ENCODE results near the gene TSEN54. TPM values are rescaled to one million over a fixed set of nuclear protein-coding genes. Genes with fewer than 3 reads are reported as not detected.

The TSEN54 gene
- total RNA-seq, 2 experiments from 2014 or later: 57.4 to 69.8 TPM

DNA sequence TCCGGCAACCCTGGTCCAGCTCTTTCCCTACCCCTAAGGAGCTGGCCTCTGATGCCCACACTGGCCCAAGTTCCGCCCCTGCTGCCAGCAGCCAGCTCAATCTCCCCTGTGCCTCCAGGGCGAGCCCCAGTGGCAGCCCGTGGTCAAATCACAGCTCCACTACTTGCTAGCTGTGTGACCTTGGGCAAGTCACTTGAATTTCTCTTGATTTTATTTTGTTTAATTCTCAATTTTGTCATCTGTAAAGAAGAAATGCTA, 11.2 kb upstream of the TSEN54 start:
- H3K9me2 ChIP-seq (ENCODE audit: insufficient read depth, low read length): no peaks in the 10 kb centered on the region
- intact Hi-C loops (cut with micrococcal nuclease; ENCODE audit: unreplicated experiment): no loop called here
- BruUV-seq (replicated peaks): no TSS peak
- ChIA-PET POLR2A (interaction anchor here (0.8 to 1.5 kb wide), 2 partner anchors 49 to 79 kb away, joined by 3 read pairs; partner anchors contain the start of gene TMEM94), CTCF (ENCODE audit: unreplicated experiment) (no interaction called here)
- H3K27ac ChIP-seq (ENCODE audit: low read depth, low read length, poor library complexity, severe bottlenecking): no peak overlapping the region
- no peaks in the 10 kb centered on the region for H4K20me1 ChIP-seq (ENCODE audit: insufficient read depth, low read length)
- no peak overlapping the region for H3K4me2 ChIP-seq (ENCODE audit: low read length)
- TF ChIP-seq, protein P1, sequence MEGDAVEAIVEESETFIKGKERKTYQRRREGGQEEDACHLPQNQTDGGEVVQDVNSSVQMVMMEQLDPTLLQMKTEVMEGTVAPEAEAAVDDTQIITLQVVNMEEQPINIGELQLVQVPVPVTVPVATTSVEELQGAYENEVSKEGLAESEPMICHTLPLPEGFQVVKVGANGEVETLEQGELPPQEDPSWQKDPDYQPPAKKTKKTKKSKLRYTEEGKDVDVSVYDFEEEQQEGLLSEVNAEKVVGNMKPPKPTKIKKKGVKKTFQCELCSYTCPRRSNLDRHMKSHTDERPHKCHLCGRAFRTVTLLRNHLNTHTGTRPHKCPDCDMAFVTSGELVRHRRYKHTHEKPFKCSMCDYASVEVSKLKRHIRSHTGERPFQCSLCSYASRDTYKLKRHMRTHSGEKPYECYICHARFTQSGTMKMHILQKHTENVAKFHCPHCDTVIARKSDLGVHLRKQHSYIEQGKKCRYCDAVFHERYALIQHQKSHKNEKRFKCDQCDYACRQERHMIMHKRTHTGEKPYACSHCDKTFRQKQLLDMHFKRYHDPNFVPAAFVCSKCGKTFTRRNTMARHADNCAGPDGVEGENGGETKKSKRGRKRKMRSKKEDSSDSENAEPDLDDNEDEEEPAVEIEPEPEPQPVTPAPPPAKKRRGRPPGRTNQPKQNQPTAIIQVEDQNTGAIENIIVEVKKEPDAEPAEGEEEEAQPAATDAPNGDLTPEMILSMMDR (conservative IDR thresholded peaks at IDR 0.05; ENCODE audit: low read length): 0 out of 2 replicates have a peak, but pooled peaks have one; percentile 25
- TF ChIP-seq EZH2phosphoT487 (IDR thresholded peaks at IDR 0.05; ENCODE audit: borderline replicate concordance, low read depth, low read length): no peak
- H3K4me1 ChIP-seq (ENCODE audit: insufficient read depth, low read length, poor library complexity, severe bottlenecking): no peaks in the 10 kb centered on the region
- DNase-seq (ENCODE audit: low spot score): no peak
- no peak overlapping the region for H3K4me3 ChIP-seq (ENCODE audit: low read depth, low read length, poor library complexity, severe bottlenecking)
- no peak overlapping the region for H2AFZ ChIP-seq (ENCODE audit: low read length)
- no peaks in the 10 kb centered on the region for H3K79me2 ChIP-seq (ENCODE audit: insufficient read depth, low read depth, low read length)
- H3K9me3 ChIP-seq (ENCODE audit: low read length): no peaks in the 10 kb centered on the region
- no peaks in the 10 kb centered on the region for H3K36me3 ChIP-seq (ENCODE audit: insufficient read depth, low read length)

DNA sequence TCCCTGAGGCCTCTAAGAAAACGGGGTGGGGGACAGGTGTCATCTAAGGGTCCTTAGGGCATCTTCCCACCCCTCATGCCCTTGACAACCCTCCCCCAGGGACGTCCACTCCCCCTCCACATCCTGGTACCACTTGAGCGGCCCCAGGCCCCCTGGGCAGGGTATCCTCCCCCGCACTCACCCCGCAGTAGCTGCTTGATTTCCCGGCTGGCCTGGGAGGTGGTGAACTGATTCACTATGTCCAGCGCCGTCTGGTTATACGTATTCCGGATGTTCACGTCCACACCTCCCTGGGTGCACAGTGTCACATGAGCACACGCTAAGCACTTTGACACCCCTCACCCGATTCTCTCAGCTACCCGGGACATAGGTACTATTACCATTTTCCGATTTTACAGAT, 10.7 kb upstream of the TSEN54 start:
- no peaks in the 10 kb centered on the region for H3K79me2 ChIP-seq (ENCODE audit: insufficient read depth, low read depth, low read length)
- H4K20me1 ChIP-seq (ENCODE audit: insufficient read depth, low read length): no peaks in the 10 kb centered on the region
- ChIA-PET CTCF (ENCODE audit: unreplicated experiment) (interaction anchor here (0.6 kb wide), 1 partner anchor 81 kb away, joined by 8 read pairs; no protein-coding TSS in a partner anchor), POLR2A (interaction anchor here (0.6 to 1.5 kb wide), 3 partner anchors 10 to 371 kb away, joined by 3 to 9 read pairs (median 4); no protein-coding TSS in a partner anchor)
- no peaks in the 10 kb centered on the region for H3K9me2 ChIP-seq (ENCODE audit: insufficient read depth, low read length)
- no peaks in the 10 kb centered on the region for H3K9me3 ChIP-seq (ENCODE audit: low read length)
- no peak overlapping the region for H2AFZ ChIP-seq (ENCODE audit: low read length)
- H3K4me1 ChIP-seq (ENCODE audit: insufficient read depth, low read length, poor library complexity, severe bottlenecking): no peaks in the 10 kb centered on the region
- no peak overlapping the region for H3K4me3 ChIP-seq (ENCODE audit: low read depth, low read length, poor library complexity, severe bottlenecking)
- no peak for DNase-seq (ENCODE audit: low spot score)
- TF ChIP-seq, protein P1 (conservative IDR thresholded peaks at IDR 0.05; ENCODE audit: low read length): no peak
- no peak for TF ChIP-seq EZH2phosphoT487 (IDR thresholded peaks at IDR 0.05; ENCODE audit: borderline replicate concordance, low read depth, low read length)
- BruUV-seq (replicated peaks): no TSS peak
- no peak overlapping the region for H3K27ac ChIP-seq (ENCODE audit: low read depth, low read length, poor library complexity, severe bottlenecking)
- intact Hi-C loops (cut with micrococcal nuclease; ENCODE audit: unreplicated experiment): no loop called here
- H3K4me2 ChIP-seq (ENCODE audit: low read length): no peak overlapping the region
- no peaks in the 10 kb centered on the region for H3K36me3 ChIP-seq (ENCODE audit: insufficient read depth, low read length)

DNA sequence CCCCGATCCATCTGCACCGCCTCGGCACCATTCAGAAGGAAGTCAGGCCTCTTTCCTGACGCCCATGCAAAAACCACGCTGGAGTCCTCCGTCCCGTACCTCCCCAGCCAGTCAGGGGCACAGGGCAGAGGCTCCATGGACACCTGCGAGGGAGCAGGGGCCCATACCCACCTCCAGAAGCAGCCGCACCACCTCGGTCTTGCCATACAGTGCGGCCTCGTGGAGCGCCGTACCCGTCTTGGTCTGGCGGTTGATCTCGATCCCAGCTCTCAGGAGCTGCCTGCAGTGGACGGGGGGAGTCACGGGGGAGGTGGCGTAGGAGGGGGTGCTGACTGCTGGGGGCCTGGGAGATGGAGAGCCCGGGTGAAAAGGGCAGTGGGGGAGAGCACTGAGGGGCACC, 10.2 kb upstream of the TSEN54 start:
- H3K36me3 ChIP-seq (ENCODE audit: insufficient read depth, low read length): no peaks in the 10 kb centered on the region
- H3K27ac ChIP-seq (ENCODE audit: low read depth, low read length, poor library complexity, severe bottlenecking): no peak overlapping the region
- H3K9me2 ChIP-seq (ENCODE audit: insufficient read depth, low read length): no peaks in the 10 kb centered on the region
- POLR2A ChIA-PET: interaction anchor here (0.6 to 1.5 kb wide), 3 partner anchors 11 to 372 kb away, joined by 3 to 9 read pairs (median 4); no protein-coding TSS in a partner anchor
- H3K79me2 ChIP-seq (ENCODE audit: insufficient read depth, low read depth, low read length): no peaks in the 10 kb centered on the region
- DNase-seq (ENCODE audit: low spot score): no peak
- H3K4me3 ChIP-seq (ENCODE audit: low read depth, low read length, poor library complexity, severe bottlenecking): no peak overlapping the region
- H3K9me3 ChIP-seq (ENCODE audit: low read length): no peaks in the 10 kb centered on the region
- intact Hi-C loops (cut with micrococcal nuclease; ENCODE audit: unreplicated experiment): no loop called here
- no peaks in the 10 kb centered on the region for H4K20me1 ChIP-seq (ENCODE audit: insufficient read depth, low read length)
- TF ChIP-seq, protein P1 (conservative IDR thresholded peaks at IDR 0.05; ENCODE audit: low read length): no peak
- no peak for TF ChIP-seq EZH2phosphoT487 (IDR thresholded peaks at IDR 0.05; ENCODE audit: borderline replicate concordance, low read depth, low read length)
- H2AFZ ChIP-seq (ENCODE audit: low read length): no peak overlapping the region
- no peaks in the 10 kb centered on the region for H3K4me1 ChIP-seq (ENCODE audit: insufficient read depth, low read length, poor library complexity, severe bottlenecking)
- BruUV-seq (replicated peaks): no TSS peak
- CTCF ChIA-PET (ENCODE audit: unreplicated experiment): interaction anchor here (0.6 kb wide), 1 partner anchor 82 kb away, joined by 8 read pairs; no protein-coding TSS in a partner anchor
- no peak overlapping the region for H3K4me2 ChIP-seq (ENCODE audit: low read length)

Measured in OCI-LY7 (cell line).